Measurements from ENCODE around the gene EFS. TPM values are rescaled to one million over a fixed set of nuclear protein-coding genes. Genes with fewer than 3 reads are reported as not detected.

EFS gene
- total RNA-seq, 1 donor from 2014 or later: 38.1 TPM

DNA sequence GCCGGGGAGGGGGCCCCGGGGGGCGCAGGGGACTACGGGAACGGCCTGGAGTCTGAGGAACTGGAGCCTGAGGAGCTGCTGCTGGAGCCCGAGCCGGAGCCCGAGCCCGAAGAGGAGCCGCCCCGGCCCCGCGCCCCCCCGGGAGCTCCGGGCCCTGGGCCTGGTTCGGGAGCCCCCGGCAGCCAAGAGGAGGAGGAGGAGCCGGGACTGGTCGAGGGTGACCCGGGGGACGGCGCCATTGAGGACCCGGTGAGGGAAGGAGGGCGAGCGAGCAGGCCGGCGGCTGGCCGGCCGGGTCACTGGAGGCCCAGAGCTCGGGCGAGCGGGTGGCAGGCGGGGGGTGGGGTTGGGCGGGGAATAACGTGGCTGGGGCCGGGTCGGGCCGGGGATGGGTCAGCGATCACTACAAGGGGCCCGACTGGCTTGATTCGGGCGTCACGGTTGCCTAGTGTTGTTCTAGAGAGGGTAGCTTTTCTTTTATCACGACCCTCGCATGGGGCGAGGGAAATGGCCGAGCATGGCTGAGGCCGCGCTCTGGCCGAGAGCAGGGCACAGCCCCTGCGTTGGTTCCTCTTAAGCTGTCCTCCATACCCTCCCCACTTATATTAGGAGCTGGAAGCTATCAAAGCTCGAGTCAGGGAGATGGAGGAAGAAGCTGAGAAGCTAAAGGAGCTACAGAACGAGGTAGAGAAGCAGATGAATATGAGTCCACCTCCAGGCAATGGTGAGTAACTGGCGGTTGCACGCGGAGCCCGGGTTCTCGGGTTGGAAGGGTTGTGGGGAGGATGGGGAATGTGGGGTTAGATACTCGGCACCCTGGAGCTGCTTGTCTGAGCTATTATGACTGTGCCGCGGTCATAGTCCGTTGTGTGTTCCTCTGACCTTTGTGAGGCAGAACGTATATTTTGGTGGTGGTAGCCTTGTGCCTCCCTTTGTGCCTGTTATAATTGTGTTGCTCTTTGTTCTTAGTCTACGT is 43.1 kb downstream of the EFS start:
- DNase-seq (ENCODE audit: low spot score in 2 of 2): no peak
- intact Hi-C loops (cut with DNase I): loop anchor here (1.0 to 10.0 kb wide), 8 partner anchors 21 to 1043 kb away; partner anchors contain the start of genes DCAF11, HOMEZ, NFATC4 and NGDN
- no peaks in the 10 kb centered on the region for H3K9me3 ChIP-seq
- H3K27me3 ChIP-seq: no peaks in the 10 kb centered on the region
- peak overlapping the region; percentile 98 to 99 for H3K4me3 ChIP-seq
- peak overlapping the region; percentile 98 to 99 for H3K27ac ChIP-seq
- TF ChIP-seq, protein P1, sequence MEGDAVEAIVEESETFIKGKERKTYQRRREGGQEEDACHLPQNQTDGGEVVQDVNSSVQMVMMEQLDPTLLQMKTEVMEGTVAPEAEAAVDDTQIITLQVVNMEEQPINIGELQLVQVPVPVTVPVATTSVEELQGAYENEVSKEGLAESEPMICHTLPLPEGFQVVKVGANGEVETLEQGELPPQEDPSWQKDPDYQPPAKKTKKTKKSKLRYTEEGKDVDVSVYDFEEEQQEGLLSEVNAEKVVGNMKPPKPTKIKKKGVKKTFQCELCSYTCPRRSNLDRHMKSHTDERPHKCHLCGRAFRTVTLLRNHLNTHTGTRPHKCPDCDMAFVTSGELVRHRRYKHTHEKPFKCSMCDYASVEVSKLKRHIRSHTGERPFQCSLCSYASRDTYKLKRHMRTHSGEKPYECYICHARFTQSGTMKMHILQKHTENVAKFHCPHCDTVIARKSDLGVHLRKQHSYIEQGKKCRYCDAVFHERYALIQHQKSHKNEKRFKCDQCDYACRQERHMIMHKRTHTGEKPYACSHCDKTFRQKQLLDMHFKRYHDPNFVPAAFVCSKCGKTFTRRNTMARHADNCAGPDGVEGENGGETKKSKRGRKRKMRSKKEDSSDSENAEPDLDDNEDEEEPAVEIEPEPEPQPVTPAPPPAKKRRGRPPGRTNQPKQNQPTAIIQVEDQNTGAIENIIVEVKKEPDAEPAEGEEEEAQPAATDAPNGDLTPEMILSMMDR (IDR thresholded peaks at IDR 0.05): no peak
- H3K36me3 ChIP-seq: peaks cover 25 to 32% of the 10 kb centered on the region in 2 donors
- H3K4me1 ChIP-seq: peaks cover 5 to 16% of the 10 kb centered on the region in 2 donors

DNA sequence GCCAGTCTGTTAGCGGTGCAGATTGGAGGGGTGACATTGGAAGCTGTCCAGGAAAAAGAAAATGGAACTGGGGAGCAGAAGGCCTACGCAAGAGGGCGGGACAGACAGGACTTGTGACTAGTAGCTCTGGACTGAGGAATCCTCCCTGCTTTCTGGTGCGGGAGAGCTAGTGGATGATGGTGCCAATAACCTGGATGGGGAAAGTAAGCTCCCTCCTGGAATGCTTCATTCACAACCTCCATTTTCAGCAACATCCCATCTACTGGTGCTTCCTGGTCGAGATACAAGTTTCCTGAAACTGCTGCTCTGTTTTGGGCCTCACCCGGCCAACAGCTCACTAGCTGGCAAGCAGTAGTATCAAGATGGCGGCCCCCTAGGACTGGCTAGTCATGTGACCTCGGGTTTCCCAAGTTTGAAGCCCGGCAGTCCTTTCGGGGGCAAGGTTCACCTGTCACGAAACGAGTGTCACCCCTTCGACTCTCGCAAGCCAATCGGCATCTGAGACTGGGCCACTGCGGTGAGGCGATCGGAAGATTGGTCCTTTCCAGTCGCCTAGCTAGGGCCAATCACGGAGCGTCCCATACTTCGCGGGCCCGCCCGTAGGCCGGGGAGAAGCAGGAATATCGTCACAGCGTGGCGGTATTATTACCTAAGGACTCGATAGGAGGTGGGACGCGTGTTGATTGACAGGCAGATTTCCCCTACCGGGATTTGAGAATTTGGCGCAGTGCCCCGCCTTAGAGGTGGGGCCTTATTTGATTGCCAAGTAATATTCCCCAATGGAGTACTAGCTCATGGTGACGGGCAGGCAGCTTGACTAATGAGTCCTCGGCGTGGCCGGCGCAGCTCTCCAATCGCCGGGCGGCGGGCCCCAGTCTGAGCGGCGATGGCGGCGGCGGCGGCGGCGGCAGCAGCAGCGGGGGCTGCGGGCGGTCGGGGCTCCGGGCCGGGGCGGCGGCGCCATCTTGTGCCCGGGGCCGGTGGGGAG is 44.1 kb downstream of the EFS start, which contains the start of gene PABPN1:
TSS of gene PABPN1 (plus strand) at position 874 of the 988 bp plus-strand sequence. CDS start at position 887, 13 bp downstream.
- Histone ChIP-seq H3K4me1 (peaks cover 5 to 16% of the 10 kb centered on the region in 2 donors), H3K27ac (peak within 1 kb of the TSS; percentile 98 to 99), H3K4me3 (peak within 1 kb of the TSS; percentile 98 to 99), H3K27me3 (no peaks in the 10 kb centered on the region), H3K9me3 (no peaks in the 10 kb centered on the region), H3K36me3 (peaks cover 28 to 29% of the 10 kb centered on the region in 2 donors)
- peak; percentile 98 to 100 for DNase-seq (ENCODE audit: low spot score in 2 of 2)
- intact Hi-C loops (cut with DNase I): loop anchor here (1.0 to 10.0 kb wide), 9 partner anchors 15 to 1044 kb away; partner anchors contain the start of genes BCL2L2, DCAF11, HOMEZ and NFATC4
- TF ChIP-seq, protein P1 (IDR thresholded peaks at IDR 0.05): no peak

GRCh38 chr14:23319746-23320583 is 45.0 kb downstream of the EFS start:
- TF ChIP-seq, protein P1 (IDR thresholded peaks at IDR 0.05): no peak
- peaks cover 5 to 16% of the 10 kb centered on the region in 2 donors for H3K4me1 ChIP-seq
- H3K4me3 ChIP-seq: peak overlapping the region; percentile 44 to 56
- no peaks in the 10 kb centered on the region for H3K27me3 ChIP-seq
- no peaks in the 10 kb centered on the region for H3K9me3 ChIP-seq
- intact Hi-C loops (cut with DNase I): loop anchor here (1.0 to 10.0 kb wide), 4 partner anchors 14 to 1045 kb away; partner anchors contain the start of genes BCL2L2, NFATC4, SLC22A17 and THTPA
- DNase-seq (ENCODE audit: low spot score in 2 of 2): no peak
- H3K27ac ChIP-seq: peak overlapping the region; percentile 92 to 94
- H3K36me3 ChIP-seq: peaks cover 21 to 24% of the 10 kb centered on the region in 2 donors

- peaks cover 2 to 6% of the 10 kb centered on the region in 2 donors for H3K36me3 ChIP-seq
- no peaks in the 10 kb centered on the region for H3K9me3 ChIP-seq
- intact Hi-C loops (cut with DNase I): no loop called here
- TF ChIP-seq, protein P1 (IDR thresholded peaks at IDR 0.05): no peak
- peaks cover 0 to 5% of the 10 kb centered on the region in 2 donors for H3K4me1 ChIP-seq
- no peak overlapping the region for H3K4me3 ChIP-seq
- no peaks in the 10 kb centered on the region for H3K27me3 ChIP-seq
- DNase-seq (ENCODE audit: low spot score in 2 of 2): no peak
- no peak overlapping the region for H3K27ac ChIP-seq
These were observed 48.7 kb downstream of the EFS start for GRCh38 chr14:23316300-23316699.

All from ascending aorta (tissue), 2 donors.